B cell (primary cell): ENCODE measurements around the gene SIGLEC7.

Experiments
- EZH2 ChIP-seq: IDR thresholded peaks from 2 replicates; pipeline ENCODE4 v1.6.1; 2012; ENCODE audit warnings: borderline replicate concordance, low read depth, mild to moderate bottlenecking, moderate library complexity, low read length; ENCODE audit not compliant: insufficient read depth, poor library complexity, severe bottlenecking
- TF ChIP-seq, protein P1 (sequence below): fragments of 200-600 bp; IDR thresholded peaks from one replicate; pipeline ENCODE4 v1.8.0; 2022; ENCODE audit warnings: antibody characterized with exemption, mild to moderate bottlenecking

DNA sequence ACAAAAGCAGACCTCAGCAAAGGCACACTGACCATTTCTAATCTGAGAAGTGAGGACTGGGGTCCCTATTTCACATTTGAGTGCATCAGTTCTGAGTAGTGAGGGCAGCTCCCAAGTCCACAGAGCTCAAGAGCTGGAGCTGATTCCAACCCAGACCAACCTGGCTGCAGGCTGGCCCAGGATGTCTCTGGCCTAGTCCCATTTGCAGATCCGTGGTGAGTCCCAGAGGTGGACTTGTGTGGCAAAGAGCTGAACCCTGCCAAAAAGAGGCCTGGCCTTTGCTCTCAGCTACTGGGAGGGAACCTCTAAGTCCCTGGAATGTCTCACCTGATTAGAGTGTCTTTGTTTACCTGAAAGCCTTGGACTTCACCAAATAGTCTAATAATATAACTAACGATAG lies 14.6 kb downstream of the SIGLEC7 start:
- no peak for TF ChIP-seq EZH2
- TF ChIP-seq, protein P1, sequence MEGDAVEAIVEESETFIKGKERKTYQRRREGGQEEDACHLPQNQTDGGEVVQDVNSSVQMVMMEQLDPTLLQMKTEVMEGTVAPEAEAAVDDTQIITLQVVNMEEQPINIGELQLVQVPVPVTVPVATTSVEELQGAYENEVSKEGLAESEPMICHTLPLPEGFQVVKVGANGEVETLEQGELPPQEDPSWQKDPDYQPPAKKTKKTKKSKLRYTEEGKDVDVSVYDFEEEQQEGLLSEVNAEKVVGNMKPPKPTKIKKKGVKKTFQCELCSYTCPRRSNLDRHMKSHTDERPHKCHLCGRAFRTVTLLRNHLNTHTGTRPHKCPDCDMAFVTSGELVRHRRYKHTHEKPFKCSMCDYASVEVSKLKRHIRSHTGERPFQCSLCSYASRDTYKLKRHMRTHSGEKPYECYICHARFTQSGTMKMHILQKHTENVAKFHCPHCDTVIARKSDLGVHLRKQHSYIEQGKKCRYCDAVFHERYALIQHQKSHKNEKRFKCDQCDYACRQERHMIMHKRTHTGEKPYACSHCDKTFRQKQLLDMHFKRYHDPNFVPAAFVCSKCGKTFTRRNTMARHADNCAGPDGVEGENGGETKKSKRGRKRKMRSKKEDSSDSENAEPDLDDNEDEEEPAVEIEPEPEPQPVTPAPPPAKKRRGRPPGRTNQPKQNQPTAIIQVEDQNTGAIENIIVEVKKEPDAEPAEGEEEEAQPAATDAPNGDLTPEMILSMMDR: no peak
